Transverse colon (tissue), 4 donors: ENCODE measurements around the gene ZNF160. TPM values are rescaled to one million over a fixed set of nuclear protein-coding genes. Genes with fewer than 3 reads are reported as not detected.

ENCODE experiments used
- DNase-seq: peaks from one replicate; pipeline ENCODE4 v3.0.0-alpha.2; 2019
- H3K27ac ChIP-seq, 4 donors: fragments of 200-600 bp; sonication (generic); 2 replicates each; pipeline ENCODE4 v1.5.1; 2016 to 2018; ENCODE audit warnings: inconsistent platforms in 4 of 4
- H3K27me3 ChIP-seq: fragments of 200-600 bp; sonication (generic); 2 replicates; pipeline ENCODE4 v1.5.1; 2017; ENCODE audit warnings: inconsistent platforms
- H3K36me3 ChIP-seq, 4 donors: fragments of 200-600 bp; sonication (generic); 2 replicates each; pipeline ENCODE4 v1.5.1; 2017 to 2019; ENCODE audit warnings: inconsistent platforms in 4 of 4
- H3K4me1 ChIP-seq, 4 donors: fragments of 200-600 bp; sonication (generic); 2 replicates each; pipeline ENCODE4 v1.5.1; 2017 to 2020; ENCODE audit warnings: inconsistent platforms in 4 of 4
- H3K4me3 ChIP-seq, 4 donors: fragments of 200-600 bp; sonication (generic); 1 replicate in 1 of 4; 2 replicates in 3 of 4; pipeline versions ENCODE4 v1.5.1 to v1.6.1; 2017 to 2019; ENCODE audit warnings: inconsistent platforms in 4 of 4
- H3K9me3 ChIP-seq, 2 donors: fragments of 200-600 bp; sonication (generic); 2 replicates each; pipeline ENCODE4 v1.5.1; 2017 to 2019; ENCODE audit warnings: inconsistent platforms in 2 of 2
- CTCF ChIP-seq, 5 experiments: fragments of 200-600 bp in 3 of 5; fragments of 450-650 bp in 2 of 5; sonication (generic) in 3 of 5; IDR thresholded peaks; 1 replicate in 2 of 5; 2 replicates in 3 of 5; pipeline ENCODE4 v1.5.1; 2016 to 2017; ENCODE audit warnings: antibody characterized with exemption in 5 of 5, inconsistent platforms in 3 of 5, mild to moderate bottlenecking in 2 of 5, moderate library complexity in 1 of 5
- EP300 ChIP-seq: sonication (generic); formaldehyde crosslinking; IDR thresholded peaks from one replicate; pipeline ENCODE4 v1.6.1; 2017; ENCODE audit warnings: antibody characterized with exemption, low read depth
- POLR2A ChIP-seq: fragments of 450-650 bp; IDR thresholded peaks from one replicate; pipeline ENCODE4 v1.6.1; 2016; ENCODE audit warnings: antibody characterized with exemption, mild to moderate bottlenecking, moderate library complexity
- POLR2AphosphoS5 ChIP-seq, 3 donors: sonication (generic); formaldehyde crosslinking; IDR thresholded peaks; one replicate each; pipeline ENCODE4 v1.6.1; 2016; ENCODE audit warnings: antibody characterized with exemption in 3 of 3
- WGBS, 2 donors: methylation state at CpG; one replicate each; pipeline ENCODE4 v1.1.5; 2018; ENCODE audit warnings: low coverage in 1 of 2; 5-methylcytosine and 5-hydroxymethylcytosine counted together
- in situ Hi-C, 4 donors: fragments of 200-750 bp; cut with MboI; loops; one replicate each; pipeline versions ENCODE4 v1.15.0 to v1.15.1; 2017; ENCODE audit warnings: low sequenced_read_pairs in 3 of 4, low pct_ligation_motif_present in 1 of 4, low pct_unique_long_range_greater_than_20kb in 1 of 4
- intact Hi-C: fragments of 100-400 bp; cut with DNase I; formaldehyde crosslinking; loops from one replicate; pipeline ENCODE4 v1.15.1; 2023; ENCODE audit warnings: low total_unique reads
- total RNA-seq, 4 donors: library from RNA; depleted of rRNA; stranded (reverse); fragments of >200 nt; gene quantifications; one replicate each; pipeline ENCODE4 v1.1.0, GENCODE V29; 2016

The ZNF160 gene
- total RNA-seq: 10 to 100 TPM; 23.9 to 47.0 (median 33.6) TPM

GRCh38 chr19:53103234-53104203 lies at the start of gene ZNF160:
Gene ZNF160, minus strand, starts transcription at chr19:53103422. Its CDS starts 17,146 bp downstream, at chr19:53086276.
- H3K4me1 ChIP-seq: peaks cover 9 to 24% (median 14%) of the 10 kb centered on the region in 4 donors
- TF ChIP-seq POLR2A: peak; percentile 93
- TF ChIP-seq POLR2AphosphoS5 (IDR thresholded peaks at IDR 0.05): peak; percentile 95 to 96 (median 95)
- TF ChIP-seq EP300: no peak
- no peak for TF ChIP-seq CTCF (IDR thresholded peaks at IDR 0.05)
- peaks cover 0 to 8% (median 1%) of the 10 kb centered on the region in 4 donors for H3K36me3 ChIP-seq
- no peaks in the 10 kb centered on the region for H3K27me3 ChIP-seq
- peak; percentile 99 for DNase-seq
- H3K9me3 ChIP-seq: peaks cover 0 to 7% of the 10 kb centered on the region in 2 donors
- WGBS, 2 donors: 2 to 8% methylated on average over 8 to 60 of the region's 67 CpGs
- intact Hi-C loops: no loop called here
- in situ Hi-C loops: no loop called here
- peak within 1 kb of the TSS; percentile 84 to 98 (median 96) for H3K27ac ChIP-seq
- peak within 1 kb of the TSS; percentile 62 to 99 (median 94) for H3K4me3 ChIP-seq

GRCh38 chr19:53147645-53148044 lies 44.4 kb upstream of the ZNF160 start:
- intact Hi-C loops (no loop called here), in situ Hi-C loops (no loop called here)
- H3K4me3 ChIP-seq: no peak overlapping the region
- peaks cover 72 to 82% of the 10 kb centered on the region in 2 donors for H3K9me3 ChIP-seq
- no peak for DNase-seq
- H3K36me3 ChIP-seq: peaks cover 0 to 81% (median 40%) of the 10 kb centered on the region in 4 donors
- TF ChIP-seq EP300: no peak
- no peak for TF ChIP-seq POLR2A
- no peak for TF ChIP-seq POLR2AphosphoS5 (IDR thresholded peaks at IDR 0.05)
- TF ChIP-seq CTCF (IDR thresholded peaks at IDR 0.05): no peak
- no peaks in the 10 kb centered on the region for H3K4me1 ChIP-seq
- H3K27me3 ChIP-seq: no peaks in the 10 kb centered on the region
- H3K27ac ChIP-seq: no peak overlapping the region

- DNase-seq: no peak
- H3K36me3 ChIP-seq: peaks cover 4 to 38% (median 20%) of the 10 kb centered on the region in 4 donors
- in situ Hi-C loops: no loop called here
- H3K27me3 ChIP-seq: no peaks in the 10 kb centered on the region
- H3K9me3 ChIP-seq: peaks cover 62 to 84% of the 10 kb centered on the region in 2 donors
- H3K27ac ChIP-seq: no peak overlapping the region
- 88 to 92% methylated on average over 3 to 4 of the region's 4 CpGs for WGBS, 2 donors
- H3K4me3 ChIP-seq: no peak overlapping the region
- no peaks in the 10 kb centered on the region for H3K4me1 ChIP-seq
- intact Hi-C loops: no loop called here
- no peak for TF ChIP-seq EP300
Observed at GRCh38 chr19:53140351-53140750, 37.1 kb upstream of the ZNF160 start.

GRCh38 chr19:53136432-53136831 lies 33.2 kb upstream of the ZNF160 start:
- 87 to 92% methylated on average over 3 of the region's 3 CpGs for WGBS, 2 donors
- in situ Hi-C loops: no loop called here
- H3K27me3 ChIP-seq: no peaks in the 10 kb centered on the region
- no peak for TF ChIP-seq POLR2AphosphoS5 (IDR thresholded peaks at IDR 0.05)
- no peak for TF ChIP-seq EP300
- TF ChIP-seq POLR2A: no peak
- no peak for TF ChIP-seq CTCF (IDR thresholded peaks at IDR 0.05)
- peaks cover 43 to 53% of the 10 kb centered on the region in 2 donors for H3K9me3 ChIP-seq
- H3K27ac ChIP-seq: no peak overlapping the region
- H3K36me3 ChIP-seq: peaks cover 0 to 6% (median 3%) of the 10 kb centered on the region in 4 donors
- H3K4me1 ChIP-seq: peaks cover 0 to 13% (median 6%) of the 10 kb centered on the region in 4 donors
- DNase-seq: no peak
- no peak overlapping the region for H3K4me3 ChIP-seq
- intact Hi-C loops: no loop called here
